A172 (cell line): ENCODE data around the gene SLC7A9. TPM values are rescaled to one million over a fixed set of nuclear protein-coding genes. Genes with fewer than 3 reads are reported as not detected.
"Not testable (repeated sequence)": the region's sequence is repeated elsewhere in the genome, so short reads cannot be mapped to it uniquely, and the experiment has no call there.

Source experiments
- DNase-seq: peaks from one replicate; pipeline ENCODE4 v3.0.0-alpha.2; 2015; ENCODE audit warnings: low spot score
- total RNA-seq: library from RNA; depleted of rRNA; stranded (reverse); fragments of >200 nt; shearing (Covaris generic); gene quantifications from 2 replicates; pipeline ENCODE4 v1.2.3, GENCODE V29; 2014; rRNA removed

The SLC7A9 gene
- total RNA-seq, 1 experiment from 2014 or later = not detected

- no peak for DNase-seq
Measured at GRCh38 chr19:32800754-32801153, 68.8 kb downstream of the SLC7A9 start.

- no peak for DNase-seq
Measured at GRCh38 chr19:32800191-32800590, 69.4 kb downstream of the SLC7A9 start.

GRCh38 chr19:32798201-32798600 lies 71.4 kb downstream of the SLC7A9 start:
- no peak for DNase-seq

DNA sequence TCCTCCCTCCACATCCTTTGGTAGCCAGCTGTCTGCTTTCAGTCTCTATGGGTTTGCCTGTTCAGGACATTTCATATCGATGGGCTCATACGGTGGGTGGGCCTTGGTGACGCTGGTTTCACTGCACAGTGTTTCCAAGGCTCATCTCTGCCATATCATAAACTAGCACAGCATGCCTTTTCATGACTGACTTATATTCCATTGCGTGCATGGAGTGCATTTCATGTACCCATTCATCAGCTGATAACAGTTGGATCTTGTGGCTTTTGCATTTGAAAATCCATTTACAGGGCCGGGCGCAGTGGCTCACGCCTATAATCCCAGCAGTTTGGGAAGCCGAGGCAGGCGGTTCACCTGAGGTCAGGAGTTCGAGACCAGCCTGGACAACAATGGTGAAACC lies 80.1 kb downstream of the SLC7A9 start:
- no peak for DNase-seq

- DNase-seq = not testable (repeated sequence)
Measured at GRCh38 chr19:32787895-32788294, 81.7 kb downstream of the SLC7A9 start.

DNA sequence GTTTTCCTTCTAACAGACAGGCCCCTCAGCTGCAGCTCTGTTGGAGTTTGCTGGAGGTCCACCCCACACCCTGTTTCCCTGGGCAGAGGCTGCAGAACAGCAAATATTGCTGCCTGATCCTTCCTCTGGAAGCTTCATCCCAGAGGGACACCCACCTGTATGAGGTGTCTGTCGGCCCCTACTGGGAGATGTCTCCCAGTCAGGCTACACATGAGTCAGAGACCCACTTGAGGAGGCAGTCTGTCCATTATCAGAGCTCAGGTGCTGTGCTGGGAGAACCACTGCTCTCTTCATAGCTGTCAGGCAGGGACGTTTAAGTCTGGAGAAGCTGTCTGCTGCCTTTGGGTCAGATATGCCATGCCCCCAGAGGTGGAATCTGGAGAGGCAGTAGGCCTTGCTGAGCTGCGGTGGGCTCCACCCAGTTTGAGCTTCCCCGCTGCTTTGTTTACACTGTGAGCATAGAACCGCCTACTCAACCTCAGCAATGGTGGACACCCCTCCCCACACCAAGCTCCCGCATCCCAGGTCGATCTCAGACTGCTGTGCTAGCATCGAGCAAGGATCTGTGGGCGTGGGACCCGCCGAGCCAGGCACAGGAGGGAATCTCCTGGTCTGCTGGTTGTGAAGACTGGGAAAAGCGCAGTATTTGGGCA lies 82.3 kb downstream of the SLC7A9 start:
- DNase-seq = not testable (repeated sequence)

GRCh38 chr19:32782089-32782488 lies 87.5 kb downstream of the SLC7A9 start:
- DNase-seq = not testable (repeated sequence)

- no peak for DNase-seq
Measured at GRCh38 chr19:32781280-32781679, 88.3 kb downstream of the SLC7A9 start.

Other genes starting within 250 kb of the SLC7A9 start
- gene ANKRD27, start 194.6 kb downstream of the SLC7A9 start, total RNA-seq = 36.0 and 36.7 TPM in 2 replicates
- gene RGS9BP, start 193.9 kb downstream of the SLC7A9 start, total RNA-seq = 1.1 and 2.8 TPM in 2 replicates
- 27.7 and 28.8 TPM in 2 replicates for gene NUDT19, start 177.9 kb downstream of the SLC7A9 start, total RNA-seq
- 0.05 and 0.07 TPM in 2 replicates for gene TDRD12, start 150.0 kb downstream of the SLC7A9 start, total RNA-seq
- gene CEP89, start 102.2 kb upstream of the SLC7A9 start, total RNA-seq = 34.8 and 35.9 TPM in 2 replicates
- gene FAAP24, start 102.5 kb upstream of the SLC7A9 start, total RNA-seq = 10.4 and 12.7 TPM in 2 replicates
- gene RHPN2, start 195.1 kb upstream of the SLC7A9 start, total RNA-seq = 17.4 and 23.0 TPM in 2 replicates
- 6.5 and 8.0 TPM in 2 replicates for gene GPATCH1, start 211.4 kb upstream of the SLC7A9 start, total RNA-seq